Ishikawa (cell line): ENCODE results near the gene KIAA1671.

Experiments used
- CREB1 ChIP-seq: IDR thresholded peaks from 2 replicates; pipeline ENCODE4 v1.6.1; 2012; ENCODE audit warnings: low read depth
- EGR1 ChIP-seq: IDR thresholded peaks from 2 replicates; pipeline ENCODE4 v1.6.1; 2012
- EP300 ChIP-seq: IDR thresholded peaks from 2 replicates; pipeline ENCODE4 v1.6.1; 2012; ENCODE audit warnings: borderline replicate concordance
- FOXM1 ChIP-seq: IDR thresholded peaks from 2 replicates; pipeline ENCODE4 v1.6.1; 2012; ENCODE audit warnings: low read depth, borderline replicate concordance
- MAX ChIP-seq: IDR thresholded peaks from 2 replicates; pipeline ENCODE4 v1.6.1; 2012
- RAD21 ChIP-seq: IDR thresholded peaks from 2 replicates; pipeline ENCODE4 v1.6.1; 2012; ENCODE audit warnings: low read depth
- TAF1 ChIP-seq: IDR thresholded peaks from 2 replicates; pipeline ENCODE4 v1.6.1; 2012; ENCODE audit warnings: low read depth, mild to moderate bottlenecking
- YY1 ChIP-seq: IDR thresholded peaks from 2 replicates; pipeline ENCODE4 v1.6.1; 2012; ENCODE audit warnings: low read depth
- TF ChIP-seq, protein P1 (sequence below): IDR thresholded peaks from 2 replicates; pipeline ENCODE4 v1.6.1; 2012

DNA sequence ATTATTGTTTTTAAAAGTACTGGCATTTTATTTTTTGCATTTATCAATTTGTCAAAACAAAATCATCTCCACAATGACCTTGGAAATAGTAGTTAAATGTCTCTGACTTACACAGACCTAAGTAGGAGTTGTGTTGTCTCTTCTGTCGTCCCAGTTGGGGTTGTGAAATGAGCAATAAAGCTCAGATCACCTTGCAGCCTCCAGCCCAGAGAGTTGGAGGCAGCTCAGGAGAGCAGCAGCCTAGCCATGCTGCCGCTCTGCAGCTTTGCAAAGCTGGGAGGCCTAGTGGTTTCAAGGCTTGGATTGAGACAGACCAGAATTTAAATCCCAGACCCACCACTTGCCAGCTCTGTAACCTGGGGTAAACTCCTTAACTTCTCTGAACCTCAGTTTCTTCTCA, 181.9 kb downstream of the KIAA1671 start:
- TF ChIP-seq CREB1 (no peak), RAD21 (no peak), MAX (no peak), EGR1 (no peak), YY1 (no peak), FOXM1 (no peak), EP300 (no peak), TAF1 (no peak)
- TF ChIP-seq, protein P1, sequence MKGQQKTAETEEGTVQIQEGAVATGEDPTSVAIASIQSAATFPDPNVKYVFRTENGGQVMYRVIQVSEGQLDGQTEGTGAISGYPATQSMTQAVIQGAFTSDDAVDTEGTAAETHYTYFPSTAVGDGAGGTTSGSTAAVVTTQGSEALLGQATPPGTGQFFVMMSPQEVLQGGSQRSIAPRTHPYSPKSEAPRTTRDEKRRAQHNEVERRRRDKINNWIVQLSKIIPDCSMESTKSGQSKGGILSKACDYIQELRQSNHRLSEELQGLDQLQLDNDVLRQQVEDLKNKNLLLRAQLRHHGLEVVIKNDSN, result no peak
